Measurements from ENCODE around the gene ZNF345.

GRCh38 chr19:36894849-36895383 lies 44.2 kb downstream of the ZNF345 start:
- TF ChIP-seq EZH2phosphoT487 (IDR thresholded peaks at IDR 0.05; ENCODE audit: borderline replicate concordance, low read length): no peak
- no peak for TF ChIP-seq CTCF (IDR thresholded peaks at IDR 0.05; ENCODE audit: low read depth, low read length, poor library complexity, severe bottlenecking)

Measured in DOHH2 (cell line).